HL-60 (cell line): ENCODE data around the gene SPINK2.

Experiments
- DNase-seq, 2 experiments: peaks; one replicate each; pipeline ENCODE4 v3.0.0-alpha.2; 2010 to 2020; ENCODE audit warnings: low read depth in 1 of 2, low spot score in 1 of 2
- H3K27ac ChIP-seq: fragments of 250-450 bp; sonication (Bioruptor Pico); replicated peaks from 2 replicates; pipeline ENCODE4 v1.5.1; 2020; ENCODE audit warnings: mild to moderate bottlenecking, moderate library complexity
- H3K27me3 ChIP-seq: fragments of 250-450 bp; sonication (Bioruptor Pico); 2 replicates; pipeline ENCODE4 v1.5.1; 2021; ENCODE audit warnings: mild to moderate bottlenecking, moderate library complexity; ENCODE audit not compliant: insufficient read depth, poor library complexity, severe bottlenecking
- H3K4me3 ChIP-seq: replicated peaks from 2 replicates; pipeline ENCODE4 v1.5.1; 2011; ENCODE audit warnings: mild to moderate bottlenecking, control low read depth, low read length; ENCODE audit not compliant: insufficient read depth
- CTCF ChIP-seq: IDR thresholded peaks from one replicate; pipeline ENCODE4 v1.5.1; 2011; ENCODE audit warnings: low read length, control low read depth, inconsistent platforms; ENCODE audit not compliant: insufficient read depth
- GABPA ChIP-seq: IDR thresholded peaks from 2 replicates; pipeline ENCODE4 v1.6.1; 2012; ENCODE audit warnings: low read depth
- POLR2AphosphoS5 ChIP-seq: IDR thresholded peaks from 2 replicates; pipeline ENCODE4 v1.6.1; 2012; ENCODE audit warnings: low read depth
- SPI1 ChIP-seq: IDR thresholded peaks from 2 replicates; pipeline ENCODE4 v1.6.1; 2012; ENCODE audit warnings: low read depth, mild to moderate bottlenecking, borderline replicate concordance
- TF ChIP-seq, protein P1 (sequence below): IDR thresholded peaks from 2 replicates; pipeline ENCODE4 v1.6.1; 2012; ENCODE audit warnings: low read depth; ENCODE audit not compliant: insufficient replicate concordance

The SPINK2 gene

DNA sequence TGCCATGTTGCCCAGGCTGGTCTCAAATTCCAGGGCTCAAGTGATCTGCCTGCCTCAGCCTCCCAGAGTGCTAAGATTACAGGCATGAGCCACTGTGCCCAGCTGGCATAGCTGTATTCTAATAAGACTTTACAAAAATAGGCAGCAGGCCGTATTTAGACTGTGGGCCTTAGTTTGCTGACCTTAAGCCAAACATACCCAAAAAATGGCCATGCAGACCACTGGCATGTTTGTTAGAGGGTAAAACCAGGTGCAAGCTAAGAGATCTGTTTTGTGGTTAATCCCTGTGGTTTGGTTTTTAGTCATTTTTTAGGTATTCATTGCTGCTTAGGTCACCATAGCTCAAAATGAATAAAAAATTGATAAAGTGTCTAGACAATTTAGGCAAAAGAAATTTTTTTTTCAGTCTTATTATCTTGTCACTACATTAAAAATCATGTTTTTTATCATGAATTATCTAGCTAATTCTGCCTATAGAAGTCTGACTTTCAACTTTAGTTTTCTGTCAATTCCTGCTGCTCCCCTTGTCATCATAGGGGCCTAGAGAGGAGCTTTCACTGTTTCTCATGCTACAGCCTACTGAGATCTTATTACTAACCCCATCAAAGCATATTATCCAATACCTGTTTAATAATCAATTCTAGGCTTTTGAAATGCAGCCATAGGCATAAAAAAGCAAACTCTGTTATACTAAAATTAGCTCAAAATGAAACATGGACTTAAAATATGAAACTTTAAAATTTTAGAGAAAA is 7.5 kb upstream of the SPINK2 start:
- TF ChIP-seq CTCF (no peak), SPI1 (no peak), GABPA (no peak), POLR2AphosphoS5 (no peak)
- TF ChIP-seq, protein P1, sequence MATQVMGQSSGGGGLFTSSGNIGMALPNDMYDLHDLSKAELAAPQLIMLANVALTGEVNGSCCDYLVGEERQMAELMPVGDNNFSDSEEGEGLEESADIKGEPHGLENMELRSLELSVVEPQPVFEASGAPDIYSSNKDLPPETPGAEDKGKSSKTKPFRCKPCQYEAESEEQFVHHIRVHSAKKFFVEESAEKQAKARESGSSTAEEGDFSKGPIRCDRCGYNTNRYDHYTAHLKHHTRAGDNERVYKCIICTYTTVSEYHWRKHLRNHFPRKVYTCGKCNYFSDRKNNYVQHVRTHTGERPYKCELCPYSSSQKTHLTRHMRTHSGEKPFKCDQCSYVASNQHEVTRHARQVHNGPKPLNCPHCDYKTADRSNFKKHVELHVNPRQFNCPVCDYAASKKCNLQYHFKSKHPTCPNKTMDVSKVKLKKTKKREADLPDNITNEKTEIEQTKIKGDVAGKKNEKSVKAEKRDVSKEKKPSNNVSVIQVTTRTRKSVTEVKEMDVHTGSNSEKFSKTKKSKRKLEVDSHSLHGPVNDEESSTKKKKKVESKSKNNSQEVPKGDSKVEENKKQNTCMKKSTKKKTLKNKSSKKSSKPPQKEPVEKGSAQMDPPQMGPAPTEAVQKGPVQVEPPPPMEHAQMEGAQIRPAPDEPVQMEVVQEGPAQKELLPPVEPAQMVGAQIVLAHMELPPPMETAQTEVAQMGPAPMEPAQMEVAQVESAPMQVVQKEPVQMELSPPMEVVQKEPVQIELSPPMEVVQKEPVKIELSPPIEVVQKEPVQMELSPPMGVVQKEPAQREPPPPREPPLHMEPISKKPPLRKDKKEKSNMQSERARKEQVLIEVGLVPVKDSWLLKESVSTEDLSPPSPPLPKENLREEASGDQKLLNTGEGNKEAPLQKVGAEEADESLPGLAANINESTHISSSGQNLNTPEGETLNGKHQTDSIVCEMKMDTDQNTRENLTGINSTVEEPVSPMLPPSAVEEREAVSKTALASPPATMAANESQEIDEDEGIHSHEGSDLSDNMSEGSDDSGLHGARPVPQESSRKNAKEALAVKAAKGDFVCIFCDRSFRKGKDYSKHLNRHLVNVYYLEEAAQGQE = no peak
- no peak for DNase-seq
- no peaks in the 10 kb centered on the region for H3K27me3 ChIP-seq
- H3K27ac ChIP-seq = no peak overlapping the region
- no peak overlapping the region for H3K4me3 ChIP-seq

GRCh38 chr4:56823933-56824600 is 2.6 kb upstream of the SPINK2 start:
- Histone ChIP-seq H3K27me3 (no peaks in the 10 kb centered on the region), H3K27ac (no peak overlapping the region), H3K4me3 (no peak overlapping the region)
- TF ChIP-seq SPI1 (no peak), GABPA (no peak), CTCF (no peak), POLR2AphosphoS5 (no peak)
- TF ChIP-seq, protein P1 = no peak
- no peak for DNase-seq

- TF ChIP-seq GABPA (no peak), SPI1 (no peak), CTCF (no peak), POLR2AphosphoS5 (no peak)
- TF ChIP-seq, protein P1 = no peak
- H3K27ac ChIP-seq = no peak overlapping the region
- no peaks in the 10 kb centered on the region for H3K27me3 ChIP-seq
- no peak for DNase-seq
- H3K4me3 ChIP-seq = no peak overlapping the region
These were observed 2.7 kb downstream of the SPINK2 start for GRCh38 chr4:56818797-56819196.
